SK-N-SH treated with all-trans-retinoic acid at 6 μM for 48 hours (cell line): ENCODE data around the gene ANKRD11.

ENCODE experiments used
- ATAC-seq: fragments of 200-7000 bp; cut with Tn5 transposase; 3 replicates; pipeline ENCODE4 v1.9.1; 2020; ENCODE audit warnings: mild to moderate bottlenecking, moderate library complexity
- ARNTL ChIP-seq: fragments of 450-650 bp; formaldehyde crosslinking; IDR thresholded peaks from 2 replicates; pipeline ENCODE4 v1.5.0; 2020; ENCODE audit warnings: low read depth, mild to moderate bottlenecking, moderate library complexity, borderline replicate concordance
- CREB5 ChIP-seq: fragments of 250-450 bp; sonication (Bioruptor Pico); IDR thresholded peaks from 2 replicates; pipeline ENCODE4 v1.5.1; 2020; ENCODE audit warnings: low read depth, mild to moderate bottlenecking, moderate library complexity
- CSDC2 ChIP-seq: fragments of 250-450 bp; sonication (Bioruptor Pico); IDR thresholded peaks from 2 replicates; pipeline ENCODE4 v1.5.0; 2020; ENCODE audit warnings: mild to moderate bottlenecking, moderate library complexity
- CSRNP3 ChIP-seq: fragments of 250-450 bp; sonication (Bioruptor Pico); IDR thresholded peaks from 2 replicates; pipeline ENCODE4 v1.5.1; 2021; ENCODE audit warnings: mild to moderate bottlenecking, moderate library complexity
- ESRRG ChIP-seq: fragments of 250-450 bp; sonication (Bioruptor Pico); IDR thresholded peaks from 2 replicates; pipeline ENCODE4 v1.6.1; 2021; ENCODE audit warnings: mild to moderate bottlenecking
- ISL1 ChIP-seq: fragments of 250-450 bp; sonication (Bioruptor Pico); IDR thresholded peaks from 2 replicates; pipeline ENCODE4 v2.1.2; 2022; ENCODE audit warnings: mild to moderate bottlenecking, moderate library complexity
- OSR1 ChIP-seq: fragments of 250-450 bp; sonication (Bioruptor Pico); IDR thresholded peaks from 2 replicates; pipeline ENCODE4 v1.8.0; 2022; ENCODE audit warnings: moderate library complexity, mild to moderate bottlenecking, inconsistent platforms
- POU6F1 ChIP-seq: fragments of 250-450 bp; sonication (Bioruptor Pico); IDR thresholded peaks from 2 replicates; pipeline ENCODE4 v1.8.0; 2021; ENCODE audit warnings: low read depth, mild to moderate bottlenecking, moderate library complexity, borderline replicate concordance
- PPARA ChIP-seq: fragments of 250-450 bp; sonication (Bioruptor Pico); IDR thresholded peaks from 2 replicates; pipeline ENCODE4 v1.5.0; 2020; ENCODE audit warnings: mild to moderate bottlenecking, borderline replicate concordance
- RARB ChIP-seq: fragments of 250-450 bp; sonication (Bioruptor Pico); IDR thresholded peaks from 2 replicates; pipeline ENCODE4 v1.8.0; 2021; ENCODE audit warnings: mild to moderate bottlenecking, moderate library complexity
- SNAI2 ChIP-seq: fragments of 250-450 bp; sonication (Bioruptor Pico); IDR thresholded peaks from 2 replicates; pipeline ENCODE4 v1.5.0; 2020; ENCODE audit warnings: mild to moderate bottlenecking, moderate library complexity
- TCF4 ChIP-seq: fragments of 250-450 bp; sonication (Bioruptor Pico); IDR thresholded peaks from 2 replicates; pipeline ENCODE4 v1.8.0; 2021; ENCODE audit warnings: mild to moderate bottlenecking, moderate library complexity, borderline replicate concordance
- TOX ChIP-seq: fragments of 250-450 bp; sonication (Bioruptor Pico); IDR thresholded peaks from 2 replicates; pipeline ENCODE4 v1.8.0; 2021; ENCODE audit warnings: mild to moderate bottlenecking, moderate library complexity, borderline replicate concordance
- TSHZ2 ChIP-seq: fragments of 250-450 bp; sonication (Bioruptor Pico); IDR thresholded peaks from 2 replicates; pipeline ENCODE4 v1.5.0; 2020; ENCODE audit warnings: mild to moderate bottlenecking, moderate library complexity
- ZC3H10 ChIP-seq: fragments of 250-450 bp; sonication (Bioruptor Pico); IDR thresholded peaks from 2 replicates; pipeline ENCODE4 v1.5.1; 2021; ENCODE audit warnings: mild to moderate bottlenecking, moderate library complexity
- ZFP30 ChIP-seq: fragments of 450-650 bp; formaldehyde crosslinking; IDR thresholded peaks from 2 replicates; pipeline ENCODE4 v1.5.0; 2022; ENCODE audit warnings: mild to moderate bottlenecking, moderate library complexity
- ZNF8 ChIP-seq: fragments of 450-650 bp; formaldehyde crosslinking; IDR thresholded peaks from 2 replicates; pipeline ENCODE4 v1.5.0; 2020; ENCODE audit warnings: mild to moderate bottlenecking, moderate library complexity

The ANKRD11 gene

GRCh38 chr16:89294486-89294885 is 195.9 kb downstream of the ANKRD11 start:
- no peak for ATAC-seq

GRCh38 chr16:89293276-89294143 is 196.9 kb downstream of the ANKRD11 start:
- no peak for ATAC-seq
- TF ChIP-seq CSRNP3 (CRISPR knock-in tag) (no peak), TSHZ2 (CRISPR knock-in tag) (no peak), PPARA (CRISPR knock-in tag) (no peak), ZNF8 (CRISPR knock-in tag) (no peak)

More at GRCh38 chr16:89294486-89294885, 195.9 kb downstream of the ANKRD11 start:
- no peak for TF ChIP-seq ESRRG (CRISPR knock-in tag)
- TF ChIP-seq TSHZ2 (CRISPR knock-in tag), result no peak
- TF ChIP-seq CSDC2 (CRISPR knock-in tag), result no peak
- TF ChIP-seq POU6F1 (CRISPR knock-in tag), result no peak
- no peak for TF ChIP-seq TCF4 (CRISPR knock-in tag)
- no peak for TF ChIP-seq ZC3H10
- no peak for TF ChIP-seq ARNTL (CRISPR knock-in tag)
- no peak for TF ChIP-seq OSR1
- TF ChIP-seq ZFP30 (CRISPR knock-in tag), result no peak
- TF ChIP-seq CREB5 (CRISPR knock-in tag), result no peak
- TF ChIP-seq ISL1 (CRISPR knock-in tag), result no peak
- TF ChIP-seq PPARA (CRISPR knock-in tag), result no peak
- no peak for TF ChIP-seq TOX (CRISPR knock-in tag)
- TF ChIP-seq RARB, result no peak
- TF ChIP-seq SNAI2, result no peak
- TF ChIP-seq ZNF8 (CRISPR knock-in tag), result no peak
- TF ChIP-seq CSRNP3 (CRISPR knock-in tag), result no peak
